Activated CD4-positive, alpha-beta T cell treated with anti-CD3 and anti-CD28 coated beads, Interleukin-2, amount 10 ng/mL, durations not matched to agents 24 days and 14 days (primary cell): ENCODE measurements around the gene ADCY7. TPM values are rescaled to one million over a fixed set of nuclear protein-coding genes. Genes with fewer than 3 reads are reported as not detected.
A peak's percentile ranks its signal among the peaks of the same experiment; 100 is the strongest.
"Not testable (repeated sequence)": the region's sequence is repeated elsewhere in the genome, so short reads cannot be mapped to it uniquely, and the experiment has no call there.

Experiments used
- DNase-seq: peaks from one replicate; pipeline ENCODE4 v3.0.0; 2022
- H3K27ac Mint-ChIP-seq: one replicate; pipeline ENCODE4 v1.8.0; 2022; ENCODE audit warnings: mild to moderate bottlenecking, mixed read lengths
- H3K27me3 Mint-ChIP-seq: one replicate; pipeline ENCODE4 v1.8.0; 2022; ENCODE audit warnings: mixed read lengths
- H3K36me3 Mint-ChIP-seq: one replicate; pipeline ENCODE4 v1.8.0; 2022; ENCODE audit warnings: low read depth, mild to moderate bottlenecking, mixed read lengths
- H3K4me1 Mint-ChIP-seq: one replicate; pipeline ENCODE4 v1.8.0; 2021; ENCODE audit warnings: mixed read lengths
- H3K4me3 Mint-ChIP-seq: one replicate; pipeline ENCODE4 v1.8.0; 2022; ENCODE audit warnings: mild to moderate bottlenecking, moderate library complexity, mixed read lengths
- H3K9me3 Mint-ChIP-seq: one replicate; pipeline ENCODE4 v1.8.0; 2021; ENCODE audit warnings: mixed read lengths
- intact Hi-C: fragments of 100-400 bp; cut with micrococcal nuclease; formaldehyde crosslinking; loops from one replicate; pipeline ENCODE4 v1.15.1; 2023
- total RNA-seq: library from RNA; stranded (reverse); gene quantifications from 2 replicates; pipeline ENCODE4 v1.2.3, GENCODE V29; 2022

Gene ADCY7
- total RNA-seq, 1 donor from 2014 or later = 86.2 TPM

DNA sequence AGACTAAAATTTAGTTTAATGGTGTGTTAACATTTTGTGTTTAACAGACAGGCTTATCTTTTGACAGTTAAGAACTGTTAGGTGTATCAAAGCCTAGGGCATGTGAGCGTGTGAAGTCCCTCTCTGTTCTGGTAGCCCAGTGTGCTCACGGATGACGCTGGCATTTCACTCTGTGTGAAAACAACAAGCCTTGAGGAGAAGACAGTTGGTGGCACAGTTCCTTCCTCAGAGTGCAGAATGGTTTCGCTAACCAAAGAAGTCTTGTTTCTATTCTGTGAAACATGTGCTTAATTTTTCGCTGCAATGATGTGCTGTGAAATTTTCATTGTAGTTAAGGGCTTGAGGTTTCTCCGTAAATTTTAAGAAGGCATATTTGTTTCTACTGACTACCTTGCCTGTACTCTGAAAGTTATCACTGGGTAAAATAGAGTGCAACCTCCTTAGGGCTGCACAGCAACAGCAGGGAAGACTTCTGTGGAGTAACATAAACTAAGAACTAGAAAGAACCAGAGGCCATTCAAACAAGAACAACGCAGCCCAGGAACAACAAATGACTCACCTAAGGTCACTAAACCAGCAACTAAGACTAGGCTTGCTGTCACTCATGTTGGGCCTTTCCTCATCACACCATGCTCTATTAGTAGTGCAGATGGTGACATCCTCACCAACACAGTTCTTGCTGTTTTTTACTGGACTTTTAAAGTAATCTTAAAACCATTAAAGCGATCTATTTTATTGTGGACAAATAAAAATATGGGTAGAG is 69.0 kb downstream of the ADCY7 start:
- no peaks in the 10 kb centered on the region for H3K9me3 Mint-ChIP-seq
- no peak overlapping the region for H3K4me3 Mint-ChIP-seq
- peaks cover 26% of the 10 kb centered on the region for H3K4me1 Mint-ChIP-seq
- H3K27ac Mint-ChIP-seq = peak overlapping the region; percentile 83
- H3K27me3 Mint-ChIP-seq = no peaks in the 10 kb centered on the region
- peaks cover 51% of the 10 kb centered on the region for H3K36me3 Mint-ChIP-seq
- DNase-seq = peak; percentile 73
- intact Hi-C loops = loop anchor here (1.0 to 5.0 kb wide), 3 partner anchors 8 to 412 kb away; no protein-coding TSS in a partner anchor

DNA sequence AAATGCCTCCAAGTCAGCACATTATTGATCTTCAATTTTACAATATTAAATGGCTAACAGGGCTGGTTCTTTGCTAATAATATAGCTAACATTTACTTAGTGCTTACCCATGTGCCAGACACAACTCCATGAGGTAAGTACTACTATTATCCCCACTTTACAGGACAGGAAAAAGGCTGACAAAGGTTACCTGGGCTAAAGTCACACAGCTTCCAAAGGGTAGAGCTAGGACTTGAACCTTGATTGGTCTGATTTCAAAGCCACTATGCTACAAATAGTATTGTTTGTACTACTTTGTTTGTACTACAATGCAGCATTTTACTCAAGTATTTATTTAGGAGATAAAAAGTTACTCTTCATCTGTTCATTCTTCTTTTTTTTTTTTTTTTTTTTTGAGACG is 70.5 kb downstream of the ADCY7 start:
- Mint-ChIP-seq H3K4me1 (peaks cover 22% of the 10 kb centered on the region), H3K9me3 (no peaks in the 10 kb centered on the region), H3K27ac (no peak overlapping the region), H3K36me3 (peaks cover 48% of the 10 kb centered on the region), H3K27me3 (no peaks in the 10 kb centered on the region), H3K4me3 (no peak overlapping the region)
- intact Hi-C loops = loop anchor here (5.0 kb wide), 2 partner anchors 60 to 410 kb away; no protein-coding TSS in a partner anchor
- no peak for DNase-seq

DNA sequence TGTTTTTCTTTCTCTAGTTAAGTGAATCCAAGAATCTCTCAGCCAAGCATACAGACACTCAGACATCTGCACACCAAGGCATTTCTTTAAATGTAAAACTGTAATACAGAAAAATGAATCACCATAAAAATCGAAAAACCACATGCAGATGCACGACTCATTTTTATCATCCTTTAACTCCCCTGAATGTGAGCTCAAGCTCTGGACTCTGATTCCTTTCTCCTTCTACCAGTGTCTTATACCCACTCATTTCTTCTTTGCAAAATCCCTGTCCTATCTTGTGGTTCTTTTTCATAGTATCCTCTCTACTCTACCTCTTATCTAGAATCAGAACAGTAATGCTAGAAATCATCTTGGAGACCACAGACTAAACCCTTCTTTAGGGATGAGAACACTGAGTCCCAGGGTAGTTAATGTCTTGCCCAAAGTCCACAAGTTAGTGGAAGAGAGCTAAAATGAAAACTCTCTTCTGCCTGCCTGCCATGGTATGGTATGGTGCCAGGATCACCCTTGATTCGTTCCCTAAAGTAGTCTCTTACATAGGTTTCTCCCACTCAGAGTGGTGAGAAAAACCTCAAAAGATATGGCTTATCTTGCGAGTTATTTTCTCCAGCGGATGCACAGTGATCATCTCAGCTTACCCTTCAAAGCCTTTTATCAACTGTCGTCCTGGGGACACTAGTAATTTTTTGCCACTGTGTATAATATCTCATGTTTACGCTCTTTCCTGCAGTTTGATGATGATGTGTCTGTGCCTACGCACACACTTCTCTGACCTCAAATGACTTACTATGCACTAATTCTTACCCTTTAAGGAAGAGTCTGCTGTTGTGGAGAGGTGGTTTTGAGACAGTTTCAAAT is 72.2 kb downstream of the ADCY7 start:
- DNase-seq = no peak
- H3K4me3 Mint-ChIP-seq = peak overlapping the region; percentile 39
- H3K27me3 Mint-ChIP-seq = no peaks in the 10 kb centered on the region
- peaks cover 41% of the 10 kb centered on the region for H3K36me3 Mint-ChIP-seq
- no peaks in the 10 kb centered on the region for H3K9me3 Mint-ChIP-seq
- peaks cover 22% of the 10 kb centered on the region for H3K4me1 Mint-ChIP-seq
- intact Hi-C loops = loop anchor here (2.0 to 5.0 kb wide), 4 partner anchors 16 to 409 kb away; no protein-coding TSS in a partner anchor
- peak overlapping the region; percentile 82 for H3K27ac Mint-ChIP-seq

DNA sequence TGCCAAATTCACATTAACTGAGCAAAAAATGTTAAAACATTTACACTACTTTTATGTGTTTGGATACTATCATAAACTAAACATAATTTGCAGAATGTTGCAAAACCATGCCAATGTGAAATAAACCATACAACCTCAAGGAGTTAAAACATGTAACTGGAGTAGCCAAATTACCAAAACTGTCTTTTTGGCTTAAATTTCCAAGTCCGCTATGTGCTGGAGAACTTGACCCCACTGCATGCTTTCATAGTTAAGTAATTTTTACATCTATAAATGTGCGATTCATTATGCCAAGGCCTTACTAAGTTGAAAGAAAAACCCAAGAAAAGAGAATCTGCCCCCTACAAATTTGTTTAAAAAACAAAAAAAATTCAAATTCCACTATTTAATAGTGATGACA is 74.2 kb downstream of the ADCY7 start:
- H3K4me1 Mint-ChIP-seq = peaks cover 19% of the 10 kb centered on the region
- no peak for DNase-seq

DNA sequence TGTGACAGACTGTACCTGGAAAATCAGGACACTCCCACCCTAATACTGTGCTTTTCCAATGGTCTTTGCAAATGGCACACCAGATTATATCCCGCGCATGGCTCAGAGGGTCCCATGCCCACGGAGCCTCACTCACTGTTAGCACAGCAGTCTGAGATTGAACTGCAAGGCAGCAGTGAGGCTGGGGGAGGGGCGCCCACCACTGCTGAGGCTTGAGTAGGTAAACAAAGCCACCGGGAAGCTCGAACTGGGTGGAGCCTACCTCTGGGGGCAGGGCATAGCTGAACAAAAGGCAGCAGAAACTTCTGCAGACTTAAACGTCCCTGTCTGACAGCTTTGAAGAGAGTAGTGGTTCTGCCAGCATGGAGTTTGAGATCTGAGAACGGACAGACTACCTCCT is 77.2 kb downstream of the ADCY7 start:
- peaks cover 16% of the 10 kb centered on the region for H3K4me1 Mint-ChIP-seq
- H3K36me3 Mint-ChIP-seq = peaks cover 62% of the 10 kb centered on the region
- intact Hi-C loops, DNase-seq, H3K9me3 Mint-ChIP-seq, H3K27ac Mint-ChIP-seq, H3K4me3 Mint-ChIP-seq, H3K27me3 Mint-ChIP-seq: not testable (repeated sequence)

More for the DNA sequence above, 74.2 kb downstream of the ADCY7 start:
- H3K27me3 Mint-ChIP-seq = no peaks in the 10 kb centered on the region
- H3K9me3 Mint-ChIP-seq = no peaks in the 10 kb centered on the region
- intact Hi-C loops = no loop called here
- H3K4me3 Mint-ChIP-seq = no peak overlapping the region
- H3K36me3 Mint-ChIP-seq = peaks cover 48% of the 10 kb centered on the region
- H3K27ac Mint-ChIP-seq = no peak overlapping the region

DNA sequence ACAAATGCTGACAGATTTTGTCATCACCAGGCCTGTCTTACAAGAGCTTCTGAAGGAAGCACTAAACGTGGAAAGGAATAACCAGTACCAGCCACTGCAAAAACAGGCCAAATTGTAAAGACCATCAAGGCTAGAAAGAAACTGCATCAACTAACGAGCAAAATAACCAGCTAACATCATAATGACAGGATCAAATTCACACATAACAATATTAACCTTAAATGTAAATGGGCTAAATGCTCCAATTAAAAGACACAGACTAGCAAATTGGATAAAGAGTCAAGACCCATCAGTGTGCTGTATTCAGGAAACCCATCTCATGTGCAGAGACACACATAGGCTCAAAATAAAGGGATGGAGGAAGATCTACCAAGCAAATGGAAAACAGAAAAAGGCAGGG is 78.9 kb downstream of the ADCY7 start:
- H3K36me3 Mint-ChIP-seq = peaks cover 70% of the 10 kb centered on the region
- H3K27ac Mint-ChIP-seq = not testable (repeated sequence)

DNA sequence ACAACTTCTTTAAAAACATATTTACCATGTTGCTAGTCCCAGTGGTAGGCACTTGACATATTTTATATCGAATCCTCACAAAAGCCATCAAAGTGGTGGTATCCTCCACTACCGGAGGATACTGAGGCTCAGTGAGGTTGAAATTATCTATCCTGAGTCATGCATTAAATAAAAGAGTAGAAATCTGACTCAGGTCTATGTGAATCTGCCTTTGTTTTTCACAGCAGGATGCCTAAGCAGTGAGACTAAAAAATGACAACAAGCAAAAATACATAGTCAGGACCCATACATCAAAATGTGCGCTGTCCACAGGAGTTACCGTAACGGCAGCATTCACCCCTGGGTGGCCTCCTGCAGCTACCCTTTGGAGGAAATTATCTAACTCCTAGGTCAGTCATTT is 84.8 kb downstream of the ADCY7 start:
- Mint-ChIP-seq H3K4me1 (peaks cover 9% of the 10 kb centered on the region), H3K27ac (no peak overlapping the region), H3K36me3 (peaks cover 65% of the 10 kb centered on the region), H3K4me3 (no peak overlapping the region), H3K27me3 (no peaks in the 10 kb centered on the region), H3K9me3 (peaks cover 8% of the 10 kb centered on the region)
- DNase-seq = no peak
- intact Hi-C loops = no loop called here

More for the DNA sequence above, 78.9 kb downstream of the ADCY7 start:
- intact Hi-C loops, H3K4me1 Mint-ChIP-seq, H3K4me3 Mint-ChIP-seq, H3K27me3 Mint-ChIP-seq, H3K9me3 Mint-ChIP-seq, DNase-seq: not testable (repeated sequence)

DNA sequence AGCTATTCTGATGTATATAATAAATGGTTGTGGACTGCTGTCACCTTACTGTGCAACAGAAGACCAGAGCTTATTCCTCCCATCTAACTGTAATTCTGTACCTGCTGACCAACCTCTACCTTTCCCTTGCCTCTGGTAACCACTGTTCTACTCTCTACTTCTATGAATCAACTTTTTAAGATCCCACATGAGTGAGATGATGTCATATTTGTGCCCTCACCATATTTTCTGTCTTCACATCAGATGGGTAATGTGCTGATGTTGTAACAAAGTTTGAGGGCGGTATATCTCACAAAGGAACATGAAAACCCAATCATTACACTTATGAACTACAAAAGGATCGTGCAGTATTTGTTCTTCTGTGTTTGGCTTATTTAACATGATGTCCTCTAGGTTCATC is 85.6 kb downstream of the ADCY7 start:
- peaks cover 10% of the 10 kb centered on the region for H3K4me1 Mint-ChIP-seq

DNA sequence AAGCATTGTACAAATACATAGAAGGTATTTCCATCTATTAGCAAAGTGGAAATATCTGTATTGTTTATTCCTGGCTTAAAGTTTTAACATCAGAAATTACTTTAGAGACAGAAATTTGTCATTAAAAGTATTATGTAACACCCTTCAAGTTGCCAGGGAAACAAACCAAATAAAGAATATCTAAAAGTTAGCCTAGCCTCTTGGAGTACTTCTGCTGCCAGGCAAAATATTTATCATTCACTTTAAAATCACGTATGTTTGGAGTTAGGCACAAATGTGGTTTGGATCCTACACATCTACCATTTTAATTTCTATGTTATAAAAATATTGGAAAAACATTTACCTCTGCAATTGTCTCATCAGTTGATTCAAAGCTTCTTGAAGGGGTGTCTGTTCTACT is 87.7 kb downstream of the ADCY7 start:
- Mint-ChIP-seq H3K9me3 (peaks cover 4% of the 10 kb centered on the region), H3K4me1 (peaks cover 13% of the 10 kb centered on the region), H3K36me3 (peaks cover 48% of the 10 kb centered on the region), H3K27ac (no peak overlapping the region), H3K4me3 (no peak overlapping the region), H3K27me3 (no peaks in the 10 kb centered on the region)
- intact Hi-C loops = loop anchor here (1.0 to 2.0 kb wide), 2 partner anchors 15 to 27 kb away; no protein-coding TSS in a partner anchor
- DNase-seq = no peak

More for the DNA sequence above, 85.6 kb downstream of the ADCY7 start:
- no peaks in the 10 kb centered on the region for H3K27me3 Mint-ChIP-seq
- peaks cover 60% of the 10 kb centered on the region for H3K36me3 Mint-ChIP-seq
- peaks cover 8% of the 10 kb centered on the region for H3K9me3 Mint-ChIP-seq
- intact Hi-C loops = no loop called here
- DNase-seq = no peak
- H3K27ac Mint-ChIP-seq = no peak overlapping the region
- H3K4me3 Mint-ChIP-seq = no peak overlapping the region

DNA sequence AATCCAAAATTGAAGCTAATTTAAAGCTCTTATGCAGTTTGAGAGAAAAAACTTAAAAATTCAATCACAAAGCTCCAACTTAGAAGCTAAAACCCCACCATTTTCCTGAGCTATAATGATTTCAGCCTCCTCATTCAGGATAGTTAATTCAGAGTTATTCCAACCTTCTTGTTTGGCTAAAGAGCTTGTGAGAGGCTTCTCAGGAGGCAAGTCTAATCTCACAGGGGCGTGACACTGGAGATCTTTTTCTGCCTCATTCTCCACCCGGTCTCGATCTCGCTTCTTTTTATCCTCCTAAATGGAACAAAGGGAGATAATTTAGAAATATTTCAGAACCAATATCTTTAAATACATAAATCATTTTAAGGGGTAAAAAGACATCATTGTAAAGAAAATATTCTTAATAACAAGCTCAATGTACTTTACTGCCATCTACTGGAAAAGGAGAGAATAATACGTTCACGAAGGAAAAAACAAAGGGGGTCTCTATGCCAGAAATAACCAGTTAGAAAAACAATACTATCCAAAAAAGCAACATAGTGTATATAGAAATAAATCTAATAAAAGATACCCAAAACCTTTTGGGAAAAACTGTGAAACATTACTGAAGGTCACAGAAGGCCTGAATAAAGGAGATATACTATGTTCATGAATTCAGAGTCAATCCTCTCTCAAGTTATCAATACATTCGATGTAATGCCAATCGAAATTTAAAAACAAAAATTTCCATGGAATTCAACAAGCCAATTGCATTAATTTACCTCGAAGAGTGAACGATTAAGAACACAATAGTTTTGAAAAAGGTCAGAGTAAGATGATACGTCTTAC is 88.5 kb downstream of the ADCY7 start:
- H3K27me3 Mint-ChIP-seq = no peaks in the 10 kb centered on the region
- peaks cover 45% of the 10 kb centered on the region for H3K36me3 Mint-ChIP-seq
- H3K4me3 Mint-ChIP-seq = no peak overlapping the region
- H3K27ac Mint-ChIP-seq = peak overlapping the region; percentile 42
- H3K9me3 Mint-ChIP-seq = no peaks in the 10 kb centered on the region
- intact Hi-C loops = loop anchor here (1.0 to 2.0 kb wide), 3 partner anchors 16 to 141 kb away; no protein-coding TSS in a partner anchor
- peaks cover 18% of the 10 kb centered on the region for H3K4me1 Mint-ChIP-seq
- no peak for DNase-seq

DNA sequence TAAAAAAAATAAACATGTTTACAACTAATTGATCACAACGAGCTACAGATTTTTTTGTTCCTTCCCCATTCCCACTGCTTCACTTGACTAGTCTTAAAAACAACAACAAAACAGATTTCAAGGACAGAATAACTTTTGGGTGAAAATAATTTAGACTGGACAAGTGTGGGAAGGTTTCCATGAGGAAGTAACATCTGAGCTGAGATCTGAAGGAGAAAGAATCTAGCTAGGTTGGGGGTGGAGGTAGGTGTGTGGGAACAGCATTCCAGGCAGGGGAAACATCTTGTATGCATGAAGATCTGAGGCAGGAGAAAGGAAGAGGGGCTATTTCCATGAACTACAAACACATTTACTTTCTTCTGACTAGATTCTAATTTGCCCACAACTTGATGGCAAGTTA is 93.3 kb downstream of the ADCY7 start:
- intact Hi-C loops = no loop called here
- Mint-ChIP-seq H3K36me3 (peaks cover 49% of the 10 kb centered on the region), H3K4me1 (peaks cover 34% of the 10 kb centered on the region), H3K4me3 (no peak overlapping the region), H3K27me3 (no peaks in the 10 kb centered on the region), H3K9me3 (no peaks in the 10 kb centered on the region), H3K27ac (peak overlapping the region; percentile 10)
- no peak for DNase-seq

DNA sequence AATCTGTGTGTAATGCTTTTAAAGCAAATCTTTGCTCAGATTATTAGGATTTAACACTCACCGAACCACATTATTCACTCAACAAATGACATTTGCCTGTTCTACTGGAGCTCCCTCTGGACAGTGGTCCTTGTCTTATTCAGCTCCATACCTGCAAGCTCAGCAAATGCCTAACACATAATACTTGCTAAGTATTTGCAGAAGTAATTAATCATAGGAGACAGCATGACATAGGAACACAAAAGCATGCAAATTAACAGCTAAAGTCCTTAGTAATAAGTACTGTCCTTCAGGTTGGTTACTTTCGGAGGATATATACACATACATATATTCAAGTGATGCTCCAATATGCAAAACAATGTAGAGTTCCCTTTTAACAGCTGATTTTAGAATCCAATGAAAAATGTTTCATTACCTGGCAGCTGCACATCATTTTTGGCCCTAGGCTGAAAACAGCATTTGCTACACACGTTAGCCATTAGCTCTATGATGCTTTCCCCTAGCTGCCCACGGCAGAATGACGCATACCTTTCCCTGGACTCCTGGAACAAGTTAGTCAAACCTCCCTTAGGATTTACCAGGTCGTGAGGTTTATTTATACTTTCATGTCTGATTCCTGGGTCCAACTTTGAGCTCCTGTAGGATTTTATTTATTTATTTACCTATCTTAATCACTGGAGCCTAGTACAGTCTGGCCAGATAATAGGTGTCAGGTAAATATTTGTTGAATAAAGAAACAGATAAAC is 93.9 kb downstream of the ADCY7 start:
- intact Hi-C loops = no loop called here
- Mint-ChIP-seq H3K4me3 (no peak overlapping the region), H3K36me3 (peaks cover 48% of the 10 kb centered on the region), H3K9me3 (no peaks in the 10 kb centered on the region), H3K27me3 (no peaks in the 10 kb centered on the region), H3K4me1 (peaks cover 35% of the 10 kb centered on the region), H3K27ac (no peak overlapping the region)
- DNase-seq = no peak

DNA sequence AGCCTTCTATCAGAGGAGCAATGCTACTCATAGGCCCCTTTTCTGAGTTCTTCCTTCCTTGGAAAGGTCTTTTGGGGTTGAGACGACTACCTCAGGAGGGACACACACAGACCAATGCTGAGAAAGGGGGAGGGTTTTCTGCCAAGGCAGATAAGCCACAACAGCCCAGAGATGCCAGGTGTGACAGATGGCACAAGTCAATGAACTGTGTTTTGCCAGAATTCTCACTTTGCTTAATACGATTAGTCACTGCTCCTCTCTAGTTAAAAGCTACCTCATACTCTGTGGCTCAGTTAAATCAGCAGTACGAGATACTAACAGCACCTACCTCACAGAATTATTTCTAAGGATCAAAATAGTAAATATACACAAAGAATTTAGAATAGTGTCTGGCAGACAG is 94.4 kb downstream of the ADCY7 start:
- peak overlapping the region; percentile 61 for H3K27ac Mint-ChIP-seq
- no peaks in the 10 kb centered on the region for H3K9me3 Mint-ChIP-seq
- H3K36me3 Mint-ChIP-seq = peaks cover 50% of the 10 kb centered on the region
- no peaks in the 10 kb centered on the region for H3K27me3 Mint-ChIP-seq
- H3K4me3 Mint-ChIP-seq = no peak overlapping the region
- intact Hi-C loops = no loop called here
- peaks cover 40% of the 10 kb centered on the region for H3K4me1 Mint-ChIP-seq
- DNase-seq = no peak
